A673 (cell line): ENCODE data around the gene ATRN. TPM values are rescaled to one million over a fixed set of nuclear protein-coding genes. Genes with fewer than 3 reads are reported as not detected.

Experiments used
- BruUV-seq: library from RNA; stranded (reverse); fragments of 400-500 nt; replicated peaks from 2 replicates; lab custom pipeline; 2021; lab: Mats Ljungman, UMichigan
- CTCF ChIA-PET: fragments of 300-600 bp; sonication (Branson Sonifier 250); formaldehyde crosslinking; loops from one replicate; lab custom pipeline; 2022; ENCODE audit warnings: antibody characterized with exemption; lab: Charles Lee
- POLR2A ChIA-PET: fragments of 300-600 bp; sonication (Branson Sonifier 250); formaldehyde crosslinking; loops from one replicate; lab custom pipeline; 2022; ENCODE audit warnings: antibody characterized with exemption; ENCODE audit not compliant: low non-redundant PET; lab: Charles Lee
- DNase-seq: peaks from one replicate; pipeline ENCODE4 v3.0.0-alpha.2; 2015; ENCODE audit warnings: low spot score
- H3K27ac ChIP-seq: fragments of 200-600 bp; sonication (generic); 2 replicates; pipeline ENCODE4 v1.5.1; 2016; ENCODE audit warnings: mixed run types, low read depth, mild to moderate bottlenecking, mixed read lengths, antibody characterized with exemption, low read length; ENCODE audit not compliant: poor library complexity, severe bottlenecking
- H3K27me3 ChIP-seq: fragments of 200-600 bp; sonication (generic); replicated peaks from 2 replicates; pipeline ENCODE4 v1.6.1; 2017; ENCODE audit warnings: mixed run types, low read depth, mild to moderate bottlenecking, mixed read lengths, antibody characterized with exemption, low read length; ENCODE audit not compliant: insufficient read depth, poor library complexity
- H3K36me3 ChIP-seq: fragments of 200-600 bp; sonication (generic); 2 replicates; pipeline ENCODE4 v1.6.1; 2016; ENCODE audit warnings: mixed run types, mild to moderate bottlenecking, mixed read lengths, antibody characterized with exemption, low read length; ENCODE audit not compliant: insufficient read depth, poor library complexity, severe bottlenecking
- H3K4me1 ChIP-seq: fragments of 200-600 bp; sonication (generic); 2 replicates; pipeline ENCODE4 v1.6.1; 2017; ENCODE audit warnings: mixed run types, mild to moderate bottlenecking, mixed read lengths, antibody characterized with exemption, low read length; ENCODE audit not compliant: insufficient read depth, poor library complexity, severe bottlenecking
- H3K4me3 ChIP-seq: fragments of 200-600 bp; sonication (generic); 2 replicates; pipeline ENCODE4 v1.5.1; 2016; ENCODE audit warnings: low read depth, mixed run types, mild to moderate bottlenecking, mixed read lengths, low read length; ENCODE audit not compliant: poor library complexity, severe bottlenecking
- H3K9me3 ChIP-seq: fragments of 200-600 bp; sonication (generic); 2 replicates; pipeline ENCODE4 v1.6.1; 2016; ENCODE audit warnings: mixed run types, low read depth, mild to moderate bottlenecking, mixed read lengths, antibody characterized with exemption, low read length; ENCODE audit not compliant: poor library complexity, severe bottlenecking
- EZH2 ChIP-seq: fragments of 200-600 bp; sonication (generic); IDR thresholded peaks from 2 replicates; pipeline ENCODE4 v1.6.1; 2017; ENCODE audit warnings: borderline replicate concordance, low read depth, mild to moderate bottlenecking, mixed read lengths, antibody characterized with exemption, low read length; ENCODE audit not compliant: poor library complexity, severe bottlenecking
- intact Hi-C: fragments of 100-400 bp; cut with micrococcal nuclease; formaldehyde crosslinking; loops from one replicate; pipeline ENCODE4 v1.10.0; 2022; ENCODE audit not compliant: unreplicated experiment
- total RNA-seq: library from RNA; stranded (reverse); gene quantifications from 2 replicates; pipeline ENCODE4 v1.2.3, GENCODE V29; 2021
- TF ChIP-seq, protein P1 (sequence below): fragments of 300-800, 200-600 bp; sonication (generic); conservative IDR thresholded peaks from 2 replicates; pipeline ENCODE4 v1.5.1; 2017; ENCODE audit warnings: low read depth, mild to moderate bottlenecking, antibody characterized with exemption, low read length, moderate library complexity, mixed read lengths

Gene ATRN
- total RNA-seq, 1 experiment from 2014 or later = 27.1 TPM

DNA sequence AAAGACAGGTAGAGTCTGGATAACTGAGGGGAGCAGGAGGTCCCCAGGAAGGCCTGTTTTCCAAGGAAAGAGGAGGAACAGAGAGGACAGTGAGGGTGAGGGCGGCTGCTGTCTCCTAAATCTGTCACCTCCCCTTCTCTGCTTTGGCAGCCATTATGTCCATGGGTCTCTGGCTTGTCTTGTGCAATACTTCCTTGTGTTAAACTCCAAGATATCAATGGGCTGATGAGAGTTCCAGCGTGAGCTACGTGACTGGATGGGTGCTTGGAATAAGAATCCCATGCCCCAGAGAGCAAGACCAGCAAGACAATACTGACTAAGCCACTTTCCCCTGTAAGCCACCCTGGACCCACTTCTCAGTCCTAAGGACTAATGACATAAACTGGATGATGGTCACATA lies 37.1 kb upstream of the ATRN start:
- TF ChIP-seq EZH2 = no peak
- TF ChIP-seq, protein P1, sequence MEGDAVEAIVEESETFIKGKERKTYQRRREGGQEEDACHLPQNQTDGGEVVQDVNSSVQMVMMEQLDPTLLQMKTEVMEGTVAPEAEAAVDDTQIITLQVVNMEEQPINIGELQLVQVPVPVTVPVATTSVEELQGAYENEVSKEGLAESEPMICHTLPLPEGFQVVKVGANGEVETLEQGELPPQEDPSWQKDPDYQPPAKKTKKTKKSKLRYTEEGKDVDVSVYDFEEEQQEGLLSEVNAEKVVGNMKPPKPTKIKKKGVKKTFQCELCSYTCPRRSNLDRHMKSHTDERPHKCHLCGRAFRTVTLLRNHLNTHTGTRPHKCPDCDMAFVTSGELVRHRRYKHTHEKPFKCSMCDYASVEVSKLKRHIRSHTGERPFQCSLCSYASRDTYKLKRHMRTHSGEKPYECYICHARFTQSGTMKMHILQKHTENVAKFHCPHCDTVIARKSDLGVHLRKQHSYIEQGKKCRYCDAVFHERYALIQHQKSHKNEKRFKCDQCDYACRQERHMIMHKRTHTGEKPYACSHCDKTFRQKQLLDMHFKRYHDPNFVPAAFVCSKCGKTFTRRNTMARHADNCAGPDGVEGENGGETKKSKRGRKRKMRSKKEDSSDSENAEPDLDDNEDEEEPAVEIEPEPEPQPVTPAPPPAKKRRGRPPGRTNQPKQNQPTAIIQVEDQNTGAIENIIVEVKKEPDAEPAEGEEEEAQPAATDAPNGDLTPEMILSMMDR = no peak
- Histone ChIP-seq H3K27me3 (no peaks in the 10 kb centered on the region), H3K36me3 (no peaks in the 10 kb centered on the region), H3K4me1 (no peaks in the 10 kb centered on the region), H3K27ac (no peak overlapping the region), H3K9me3 (no peaks in the 10 kb centered on the region), H3K4me3 (no peak overlapping the region)
- no TSS peak for BruUV-seq
- POLR2A ChIA-PET = no interaction called here
- intact Hi-C loops = no loop called here
- no peak for DNase-seq
- CTCF ChIA-PET = no interaction called here

DNA sequence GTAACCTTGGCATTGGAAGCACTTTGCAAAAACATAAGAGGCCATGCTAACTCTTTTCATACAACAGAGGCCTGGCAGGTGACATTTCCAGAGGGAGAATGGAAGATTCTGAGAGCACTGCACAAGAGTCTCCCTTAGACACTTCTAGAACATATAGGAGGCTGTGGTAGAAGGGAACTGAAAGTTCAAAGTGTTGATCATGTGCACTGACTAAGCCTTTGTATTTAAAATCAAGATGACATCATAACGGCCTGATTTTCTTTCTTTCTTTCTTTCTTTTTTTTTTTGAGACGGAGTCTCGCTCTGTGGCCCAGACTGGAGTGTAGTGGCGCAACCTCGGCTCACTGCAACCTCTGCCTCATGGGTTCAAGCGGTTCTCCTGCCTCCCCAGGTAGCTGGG lies 36.6 kb upstream of the ATRN start:
- Histone ChIP-seq H3K9me3 (no peaks in the 10 kb centered on the region), H3K4me1 (no peaks in the 10 kb centered on the region), H3K27ac (no peak overlapping the region), H3K4me3 (no peak overlapping the region), H3K27me3 (no peaks in the 10 kb centered on the region), H3K36me3 (no peaks in the 10 kb centered on the region)
- CTCF ChIA-PET = no interaction called here
- intact Hi-C loops = no loop called here
- BruUV-seq = no TSS peak
- TF ChIP-seq EZH2 = no peak
- TF ChIP-seq, protein P1 = no peak
- DNase-seq = no peak
- POLR2A ChIA-PET = no interaction called here

GRCh38 chr20:3436864-3437574 lies 33.8 kb upstream of the ATRN start:
- Histone ChIP-seq H3K27ac (no peak overlapping the region), H3K36me3 (no peaks in the 10 kb centered on the region), H3K4me1 (no peaks in the 10 kb centered on the region), H3K27me3 (no peaks in the 10 kb centered on the region), H3K4me3 (no peak overlapping the region), H3K9me3 (no peaks in the 10 kb centered on the region)
- no peak for TF ChIP-seq EZH2
- TF ChIP-seq, protein P1 = no peak
- intact Hi-C loops = no loop called here
- POLR2A ChIA-PET = no interaction called here
- BruUV-seq = no TSS peak
- CTCF ChIA-PET = no interaction called here
- no peak for DNase-seq
